Activated CD8-positive, alpha-beta memory T cell treated with anti-CD3 and anti-CD28 coated beads for 36 hours (primary cell): ENCODE data around the gene ROR2. TPM values are rescaled to one million over a fixed set of nuclear protein-coding genes. Genes with fewer than 3 reads are reported as not detected.

ENCODE experiments used
- CTCF ChIA-PET: fragments of 350-600 bp; sonication (Branson Sonifier 250); formaldehyde crosslinking; loops from one replicate; lab custom pipeline; 2021; ENCODE audit warnings: antibody characterized with exemption; lab: Charles Lee
- POLR2A ChIA-PET: fragments of 350-600 bp; sonication (Branson Sonifier 250); formaldehyde crosslinking; loops from one replicate; lab custom pipeline; 2021; ENCODE audit warnings: antibody characterized with exemption; lab: Charles Lee
- total RNA-seq, 2 experiments: library from RNA; stranded (reverse); gene quantifications; one replicate each; pipeline ENCODE4 v1.2.3, GENCODE V29; 2021

Gene ROR2
- total RNA-seq, 2 experiments from 2014 or later, result not detected

DNA sequence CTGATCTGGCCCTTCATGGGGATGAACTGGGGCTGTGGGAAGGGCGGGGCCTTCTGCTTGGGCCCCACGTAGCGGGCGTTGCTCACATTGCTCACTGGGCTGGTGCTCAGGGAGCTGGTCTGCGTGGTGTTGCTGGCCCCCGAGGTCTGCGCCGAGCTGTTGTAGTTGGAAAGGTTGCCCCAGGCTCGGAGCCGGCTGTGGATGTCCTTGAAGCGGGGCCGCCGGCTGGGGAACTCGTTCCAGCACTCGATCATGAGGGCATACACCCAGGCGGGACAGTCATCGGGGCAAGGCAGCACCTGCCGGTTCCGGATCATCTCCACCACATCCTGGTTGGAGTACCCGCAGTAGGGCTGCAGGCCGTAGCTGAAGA lies 226.0 kb downstream of the ROR2 start:
- ChIA-PET CTCF (no interaction called here), POLR2A (no interaction called here)

- ChIA-PET POLR2A (no interaction called here), CTCF (no interaction called here)
These were observed 226.5 kb downstream of the ROR2 start for GRCh38 chr9:91723420-91724067.

DNA sequence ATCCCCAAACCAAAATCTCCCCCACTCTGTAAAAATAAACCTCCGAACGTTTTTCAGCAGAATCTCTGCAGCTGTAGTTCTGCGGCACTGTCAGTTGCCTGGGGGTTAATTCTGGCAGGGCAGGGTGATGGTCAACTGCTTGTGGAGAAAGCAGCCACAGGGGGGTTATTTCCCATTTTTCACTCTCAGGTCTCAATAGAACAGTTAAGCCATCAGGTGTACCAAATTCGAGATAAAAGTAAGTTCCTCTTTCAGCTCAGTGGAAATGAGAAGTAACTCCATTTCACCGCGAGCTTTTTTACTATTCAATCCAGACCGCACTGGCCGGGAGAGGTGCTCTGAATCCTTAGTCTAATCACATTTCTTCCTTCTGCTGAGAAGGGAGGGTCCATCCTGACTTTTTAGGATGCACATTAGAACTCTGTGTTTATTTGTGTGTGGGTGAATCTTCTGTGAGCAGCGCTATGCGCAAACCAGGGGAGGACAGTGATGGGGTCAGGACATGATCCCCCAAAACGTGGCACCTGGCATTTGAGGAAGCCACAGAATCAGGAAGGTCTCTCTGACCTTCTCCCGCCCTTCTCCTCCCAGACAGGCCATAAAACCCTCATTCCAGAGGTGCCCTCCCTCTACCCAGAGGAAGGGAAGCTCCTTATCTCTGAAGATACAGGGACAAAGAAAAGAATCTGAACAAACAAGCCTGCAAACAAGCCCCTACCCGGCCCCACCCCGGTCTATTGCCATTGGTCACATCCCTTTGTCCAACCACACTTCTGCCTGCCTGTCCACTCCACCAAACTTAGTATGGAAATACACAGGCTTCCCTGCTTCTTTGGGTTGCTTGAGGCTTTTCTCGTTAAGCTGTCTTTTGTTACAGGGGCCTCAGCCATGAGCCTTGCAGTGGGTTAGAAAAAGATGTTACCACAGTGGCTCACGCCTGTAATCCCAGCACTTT lies 229.0 kb downstream of the ROR2 start:
- ChIA-PET CTCF (interaction anchor here (0.5 kb wide), 1 partner anchor 11 kb away, joined by 3 read pairs; no protein-coding TSS in a partner anchor), POLR2A (no interaction called here)

DNA sequence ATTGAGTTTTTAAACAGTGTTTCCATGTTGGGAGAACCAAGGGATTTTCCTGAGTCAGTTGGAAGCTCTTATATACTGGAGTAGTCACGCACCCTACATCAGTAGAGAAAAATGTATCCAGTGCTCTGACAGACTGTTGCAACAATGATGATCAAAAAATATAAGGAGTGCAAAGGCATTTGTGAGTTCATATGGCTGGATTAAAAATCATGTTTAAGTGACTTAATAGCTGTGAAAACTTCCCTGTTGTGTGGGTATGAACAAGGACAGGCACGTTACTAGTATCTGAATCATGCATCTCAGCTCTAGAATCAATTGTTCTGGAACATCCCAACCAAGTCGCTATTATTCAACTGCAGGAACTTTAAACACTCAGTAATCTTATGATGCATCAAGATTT lies 229.7 kb downstream of the ROR2 start:
- ChIA-PET POLR2A (no interaction called here), CTCF (interaction anchor here (0.5 kb wide), 1 partner anchor 11 kb away, joined by 3 read pairs; no protein-coding TSS in a partner anchor)

- POLR2A ChIA-PET, result interaction anchor here (0.7 kb wide), 1 partner anchor 138 kb away, joined by 5 read pairs; no protein-coding TSS in a partner anchor
- CTCF ChIA-PET, result interaction anchor here (0.8 kb wide), 1 partner anchor 9 kb away, joined by 5 read pairs; no protein-coding TSS in a partner anchor
These were observed 232.0 kb downstream of the ROR2 start for GRCh38 chr9:91718071-91718470.

GRCh38 chr9:91716815-91717214 lies 233.2 kb downstream of the ROR2 start:
- CTCF ChIA-PET, result no interaction called here

GRCh38 chr9:91716239-91716638 lies 233.8 kb downstream of the ROR2 start:
- POLR2A ChIA-PET, result no interaction called here
- CTCF ChIA-PET, result no interaction called here

More at GRCh38 chr9:91716815-91717214, 233.2 kb downstream of the ROR2 start:
- POLR2A ChIA-PET, result no interaction called here

DNA sequence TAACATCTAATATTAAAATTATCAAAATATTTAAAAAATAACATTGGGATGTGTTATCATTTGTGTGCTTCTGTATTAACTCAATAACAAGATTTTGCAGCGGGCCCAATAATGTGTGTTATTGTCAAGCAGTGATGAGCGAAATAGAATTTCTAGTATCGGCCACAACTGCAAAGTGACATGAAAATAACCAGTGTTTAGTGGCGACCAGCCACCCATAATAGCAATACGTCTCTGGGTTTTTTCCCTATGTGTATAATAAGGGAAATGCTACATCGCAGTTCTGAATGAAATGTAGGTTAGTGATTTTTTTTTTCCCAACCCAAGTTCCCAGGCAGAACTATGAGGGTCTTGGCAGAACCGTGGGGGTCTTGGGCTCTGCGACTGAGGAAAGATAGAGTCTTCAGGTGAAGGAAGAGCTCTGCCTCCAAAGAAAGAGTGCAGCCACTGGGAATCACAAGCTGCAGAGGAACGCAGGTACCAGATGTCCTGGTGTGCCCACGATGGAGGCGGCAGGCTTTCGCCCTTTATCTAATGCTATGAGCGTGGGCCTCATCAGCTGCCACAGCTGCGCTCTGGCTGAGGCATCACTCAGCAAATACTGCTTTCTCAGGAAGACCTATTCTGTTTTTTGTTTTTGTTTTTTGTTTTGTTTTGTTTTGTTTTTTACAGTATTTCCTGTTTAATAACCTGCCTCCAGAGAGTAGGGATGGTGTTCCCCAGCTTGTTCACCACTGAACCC lies 235.0 kb downstream of the ROR2 start:
- CTCF ChIA-PET, result interaction anchor here (1.0 kb wide), 1 partner anchor 12 kb away, joined by 3 read pairs; no protein-coding TSS in a partner anchor
- POLR2A ChIA-PET, result no interaction called here

GRCh38 chr9:91714020-91714806 lies 235.8 kb downstream of the ROR2 start:
- POLR2A ChIA-PET, result no interaction called here
- CTCF ChIA-PET, result interaction anchor here (0.7 to 1.0 kb wide), 2 partner anchors 13 to 451 kb away, joined by 3 read pairs; no protein-coding TSS in a partner anchor

DNA sequence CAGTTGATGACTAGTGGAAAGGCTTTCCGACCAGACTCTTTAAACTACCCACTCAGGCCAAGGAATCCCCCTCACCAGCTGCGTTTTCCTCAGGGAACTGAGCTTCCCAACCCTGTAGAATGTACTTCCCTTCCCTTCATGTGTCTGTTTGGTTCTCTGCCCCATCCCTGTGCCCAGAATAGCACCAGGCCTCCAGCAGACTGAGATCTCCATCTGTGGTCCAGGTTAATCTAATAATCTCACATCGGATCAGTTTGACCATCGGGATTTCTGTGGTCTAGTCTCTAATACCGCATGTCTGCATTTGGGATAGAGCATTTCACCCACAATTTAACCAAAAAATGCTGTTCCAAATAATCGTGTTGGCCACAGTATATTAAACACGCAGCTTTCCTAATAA lies 237.2 kb downstream of the ROR2 start:
- POLR2A ChIA-PET, result no interaction called here
- CTCF ChIA-PET, result interaction anchor here (0.7 kb wide), 2 partner anchors 14 to 624 kb away, joined by 4 to 5 read pairs; no protein-coding TSS in a partner anchor

- POLR2A ChIA-PET, result no interaction called here
- CTCF ChIA-PET, result no interaction called here
These were observed 238.1 kb downstream of the ROR2 start for GRCh38 chr9:91711755-91712601.

DNA sequence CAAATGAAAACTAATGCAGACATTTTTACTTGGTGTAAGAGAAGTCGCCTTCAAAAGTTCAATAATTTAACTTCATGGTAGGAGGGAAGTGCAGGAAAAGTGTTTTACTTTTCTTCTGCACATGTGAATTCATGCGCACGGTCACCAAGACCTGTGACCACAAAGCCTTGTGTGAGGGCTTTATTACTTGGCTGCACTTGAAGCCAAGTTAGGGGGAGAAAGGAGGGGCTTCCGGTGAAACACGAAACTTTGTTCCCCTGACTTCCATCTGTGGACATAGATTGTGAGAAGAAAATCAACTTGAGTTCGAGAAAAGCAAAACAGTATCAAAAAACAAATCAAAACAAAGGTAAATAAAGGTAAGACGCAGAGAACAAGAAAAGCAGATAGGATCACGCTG lies 239.9 kb downstream of the ROR2 start:
- ChIA-PET POLR2A (no interaction called here), CTCF (no interaction called here)

DNA sequence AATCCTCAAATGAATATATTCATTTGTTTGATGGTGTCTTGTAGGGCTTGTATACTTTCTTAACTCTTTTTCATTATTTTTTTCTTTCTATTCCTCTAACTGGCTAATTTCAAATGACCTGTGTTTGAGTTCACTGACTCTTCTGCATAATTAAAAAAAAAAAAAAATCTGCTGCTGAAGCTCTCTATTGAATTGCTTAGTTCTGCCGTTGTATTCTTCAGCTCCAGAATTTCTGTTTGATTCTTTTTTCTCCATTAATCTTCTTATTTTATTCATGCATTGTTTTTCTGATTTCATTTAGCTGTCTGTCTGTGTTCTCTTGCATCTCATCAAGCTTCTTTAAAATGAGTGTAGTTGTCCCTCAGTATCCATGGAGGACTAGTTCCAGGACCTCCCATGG lies 244.6 kb downstream of the ROR2 start:
- CTCF ChIA-PET, result no interaction called here
- POLR2A ChIA-PET, result no interaction called here

DNA sequence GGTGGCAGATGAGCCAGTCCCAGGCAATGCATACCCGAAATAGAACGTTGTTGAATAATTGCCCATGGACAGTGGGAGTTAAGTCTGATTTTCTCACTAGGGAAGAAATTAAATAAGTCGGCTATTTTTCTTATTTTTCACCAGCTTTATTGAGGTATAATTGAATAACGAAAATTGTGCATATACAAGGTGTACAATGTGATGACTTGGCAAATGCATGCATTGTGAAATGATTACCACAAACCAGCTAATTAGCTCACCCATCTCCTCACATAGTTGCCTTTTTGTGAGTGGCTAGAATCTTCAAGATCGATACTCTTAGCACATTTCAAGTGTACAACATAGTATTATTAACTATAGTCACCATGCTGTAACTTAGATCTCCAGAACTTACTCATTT lies 249.6 kb downstream of the ROR2 start:
- ChIA-PET CTCF (interaction anchor here (0.7 kb wide), 1 partner anchor 1637 kb away, joined by 3 read pairs; no protein-coding TSS in a partner anchor), POLR2A (no interaction called here)

- ChIA-PET POLR2A (no interaction called here), CTCF (no interaction called here)
These were observed 251.8 kb downstream of the ROR2 start for GRCh38 chr9:91698266-91698665.

DNA sequence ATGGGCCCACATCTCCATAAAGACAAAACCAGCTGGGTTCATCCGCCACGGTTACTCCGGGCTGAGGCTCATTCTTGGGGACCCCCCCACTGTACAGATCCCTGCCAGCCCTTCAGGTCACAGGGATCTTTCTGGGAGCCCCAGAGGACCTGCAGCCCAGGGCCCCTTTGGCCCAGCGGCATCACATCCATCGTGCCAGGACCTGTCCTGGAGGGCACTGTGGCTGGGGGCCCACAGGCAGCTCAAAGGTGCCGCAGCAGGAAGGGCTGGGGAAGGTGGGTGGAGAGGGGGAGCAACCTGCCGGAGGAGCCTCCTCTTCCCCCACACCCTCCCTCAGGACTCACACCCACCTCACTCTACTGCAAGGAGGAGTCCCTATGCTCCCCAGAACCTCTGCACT lies 252.8 kb downstream of the ROR2 start:
- CTCF ChIA-PET, result no interaction called here

GRCh38 chr9:91694081-91694870 lies 255.8 kb downstream of the ROR2 start:
- POLR2A ChIA-PET, result no interaction called here
- CTCF ChIA-PET, result no interaction called here

More for the DNA sequence above, 252.8 kb downstream of the ROR2 start:
- POLR2A ChIA-PET, result no interaction called here
